Thyroid gland (tissue), 4 donors: ENCODE measurements around the gene PPIL1. TPM values are rescaled to one million over a fixed set of nuclear protein-coding genes. Genes with fewer than 3 reads are reported as not detected.

Experiments used
- DNase-seq, 2 donors: peaks; one replicate each; pipeline ENCODE4 v3.0.0-alpha.2; 2019
- H3K27ac ChIP-seq, 3 donors: fragments of 200-600 bp; sonication (generic); 1 replicate in 2 of 3; 2 replicates in 1 of 3; pipeline ENCODE4 v1.5.1; 2016 to 2019; ENCODE audit warnings: mild to moderate bottlenecking in 1 of 3, moderate library complexity in 1 of 3
- H3K27me3 ChIP-seq: fragments of 200-600 bp; sonication (generic); one replicate; pipeline ENCODE4 v1.5.1; 2019
- H3K36me3 ChIP-seq, 2 donors: fragments of 200-600 bp; sonication (generic); one replicate each; pipeline ENCODE4 v1.5.1; 2016 to 2019
- H3K4me1 ChIP-seq, 2 donors: fragments of 200-600 bp; sonication (generic); one replicate each; pipeline ENCODE4 v1.5.1; 2017 to 2019
- H3K4me3 ChIP-seq, 3 donors: fragments of 200-600 bp; sonication (generic); replicated peaks in 1 of 3; 1 replicate in 2 of 3; 2 replicates in 1 of 3; pipeline ENCODE4 v1.5.1; 2016; ENCODE audit warnings: mild to moderate bottlenecking in 1 of 3
- H3K9me3 ChIP-seq: fragments of 200-600 bp; sonication (generic); one replicate; pipeline ENCODE4 v1.5.1; 2017
- POLR2A ChIP-seq, 2 donors: fragments of 450-650 bp; IDR thresholded peaks; one replicate each; pipeline ENCODE4 v1.6.1; 2017; ENCODE audit warnings: antibody characterized with exemption in 2 of 2, mild to moderate bottlenecking in 2 of 2, moderate library complexity in 1 of 2
- WGBS, 2 donors: methylation state at CpG; one replicate each; pipeline ENCODE4 v1.1.5; 2017; 5-methylcytosine and 5-hydroxymethylcytosine counted together
- intact Hi-C: fragments of 100-400 bp; cut with DNase I; formaldehyde crosslinking; loops from one replicate; pipeline ENCODE4 v1.15.1; 2023
- total RNA-seq, 4 donors: library from RNA; depleted of rRNA; stranded (reverse); fragments of >200 nt; gene quantifications; one replicate each; pipeline ENCODE4 v1.2.3, GENCODE V29; 2016
- TF ChIP-seq, protein P1 (sequence below), 6 experiments: fragments of 200-600 bp in 3 of 6; fragments of 450-650 bp in 3 of 6; sonication (generic) in 3 of 6; IDR thresholded peaks; one replicate each; pipeline ENCODE4 v1.5.1; 2016 to 2019; ENCODE audit warnings: antibody characterized with exemption in 6 of 6, mild to moderate bottlenecking in 2 of 6, inconsistent platforms in 1 of 6, moderate library complexity in 1 of 6

The PPIL1 gene
- total RNA-seq, 4 donors from 2014 or later: 35.3 to 69.4 (median 44.3) TPM

DNA sequence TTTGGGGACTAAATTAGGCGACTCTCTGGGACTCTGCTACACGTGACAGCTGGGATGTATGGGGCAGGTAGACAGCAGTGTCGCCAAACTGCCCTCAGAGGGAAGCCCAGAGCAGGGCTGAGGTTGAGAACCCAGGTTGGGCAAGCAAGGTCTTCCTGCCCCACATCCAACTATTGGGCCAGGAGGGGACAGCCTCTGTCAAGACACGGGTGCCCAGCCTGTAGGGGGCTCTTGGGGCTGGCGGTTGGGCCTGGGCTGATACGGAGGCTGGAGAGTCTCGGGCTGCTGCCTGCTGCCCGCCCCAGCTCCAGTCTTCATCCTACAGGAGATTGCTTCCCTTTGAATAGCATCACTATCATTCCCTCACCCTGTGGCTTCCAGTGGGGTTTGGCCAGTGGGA lies 68.7 kb downstream of the PPIL1 start:
- 74% methylated on average over 7 to 8 of the region's 8 CpGs for WGBS, 2 donors
- no peak overlapping the region for H3K4me3 ChIP-seq
- H3K4me1 ChIP-seq: no peaks in the 10 kb centered on the region
- H3K27ac ChIP-seq: no peak overlapping the region
- no peak for TF ChIP-seq POLR2A (IDR thresholded peaks at IDR 0.05)
- TF ChIP-seq, protein P1, sequence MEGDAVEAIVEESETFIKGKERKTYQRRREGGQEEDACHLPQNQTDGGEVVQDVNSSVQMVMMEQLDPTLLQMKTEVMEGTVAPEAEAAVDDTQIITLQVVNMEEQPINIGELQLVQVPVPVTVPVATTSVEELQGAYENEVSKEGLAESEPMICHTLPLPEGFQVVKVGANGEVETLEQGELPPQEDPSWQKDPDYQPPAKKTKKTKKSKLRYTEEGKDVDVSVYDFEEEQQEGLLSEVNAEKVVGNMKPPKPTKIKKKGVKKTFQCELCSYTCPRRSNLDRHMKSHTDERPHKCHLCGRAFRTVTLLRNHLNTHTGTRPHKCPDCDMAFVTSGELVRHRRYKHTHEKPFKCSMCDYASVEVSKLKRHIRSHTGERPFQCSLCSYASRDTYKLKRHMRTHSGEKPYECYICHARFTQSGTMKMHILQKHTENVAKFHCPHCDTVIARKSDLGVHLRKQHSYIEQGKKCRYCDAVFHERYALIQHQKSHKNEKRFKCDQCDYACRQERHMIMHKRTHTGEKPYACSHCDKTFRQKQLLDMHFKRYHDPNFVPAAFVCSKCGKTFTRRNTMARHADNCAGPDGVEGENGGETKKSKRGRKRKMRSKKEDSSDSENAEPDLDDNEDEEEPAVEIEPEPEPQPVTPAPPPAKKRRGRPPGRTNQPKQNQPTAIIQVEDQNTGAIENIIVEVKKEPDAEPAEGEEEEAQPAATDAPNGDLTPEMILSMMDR (IDR thresholded peaks at IDR 0.05): no peak
- H3K36me3 ChIP-seq: no peaks in the 10 kb centered on the region
- H3K27me3 ChIP-seq: no peaks in the 10 kb centered on the region
- H3K9me3 ChIP-seq: no peaks in the 10 kb centered on the region
- intact Hi-C loops: no loop called here
- DNase-seq: no peak

- TF ChIP-seq, protein P1 (IDR thresholded peaks at IDR 0.05): no peak
- TF ChIP-seq POLR2A (IDR thresholded peaks at IDR 0.05): no peak
- Histone ChIP-seq H3K4me3 (no peak overlapping the region), H3K27me3 (no peaks in the 10 kb centered on the region), H3K27ac (no peak overlapping the region), H3K9me3 (no peaks in the 10 kb centered on the region), H3K36me3 (no peaks in the 10 kb centered on the region), H3K4me1 (no peaks in the 10 kb centered on the region)
- intact Hi-C loops: no loop called here
- DNase-seq: no peak
- WGBS, 2 donors: 53 to 70% methylated on average over 6 to 7 of the region's 7 CpGs
These were observed 69.4 kb downstream of the PPIL1 start for GRCh38 chr6:36805096-36805797.

Other genes starting within 250 kb of the PPIL1 start
- 10 to 100 TPM; 41.0 to 64.5 (median 61.8) TPM for gene CDKN1A, start 196.1 kb downstream of the PPIL1 start, total RNA-seq
- gene RAB44, start 177.0 kb downstream of the PPIL1 start, total RNA-seq: under 1 TPM in 1 of 4 donors, not detected in 3; 0.11 TPM
- 1 to 10 TPM; 1.1 to 4.6 (median 2.9) TPM for gene CPNE5, start 35.4 kb downstream of the PPIL1 start, total RNA-seq
- gene C6orf89, start 11.1 kb upstream of the PPIL1 start, total RNA-seq: 10 to 100 TPM; 58.2 to 89.6 (median 68.9) TPM
- gene PI16, start 79.9 kb upstream of the PPIL1 start, total RNA-seq: 10 to 100 TPM in 2 of 4 donors, 1 to 10 TPM in 2; 5.1 to 22.9 (median 9.1) TPM
- gene MTCH1, start 111.4 kb upstream of the PPIL1 start, total RNA-seq: 1,000 to 10,000 TPM in 1 of 4 donors, 100 to 1,000 TPM in 3; 571 to 1,096 (median 866) TPM
- gene FGD2, start 130.9 kb upstream of the PPIL1 start, total RNA-seq: 10 to 100 TPM; 14.9 to 25.8 (median 23.1) TPM